Fibroblast of peridontal ligament (primary cell): ENCODE results near the gene KSR2.
"Not testable (repeated sequence)": the region's sequence is repeated elsewhere in the genome, so short reads cannot be mapped to it uniquely, and the experiment has no call there.

Experiments
- DNase-seq: peaks from one replicate; pipeline ENCODE4 v3.0.0-alpha.2; 2010; ENCODE audit errors: extremely low read depth

The KSR2 gene

DNA sequence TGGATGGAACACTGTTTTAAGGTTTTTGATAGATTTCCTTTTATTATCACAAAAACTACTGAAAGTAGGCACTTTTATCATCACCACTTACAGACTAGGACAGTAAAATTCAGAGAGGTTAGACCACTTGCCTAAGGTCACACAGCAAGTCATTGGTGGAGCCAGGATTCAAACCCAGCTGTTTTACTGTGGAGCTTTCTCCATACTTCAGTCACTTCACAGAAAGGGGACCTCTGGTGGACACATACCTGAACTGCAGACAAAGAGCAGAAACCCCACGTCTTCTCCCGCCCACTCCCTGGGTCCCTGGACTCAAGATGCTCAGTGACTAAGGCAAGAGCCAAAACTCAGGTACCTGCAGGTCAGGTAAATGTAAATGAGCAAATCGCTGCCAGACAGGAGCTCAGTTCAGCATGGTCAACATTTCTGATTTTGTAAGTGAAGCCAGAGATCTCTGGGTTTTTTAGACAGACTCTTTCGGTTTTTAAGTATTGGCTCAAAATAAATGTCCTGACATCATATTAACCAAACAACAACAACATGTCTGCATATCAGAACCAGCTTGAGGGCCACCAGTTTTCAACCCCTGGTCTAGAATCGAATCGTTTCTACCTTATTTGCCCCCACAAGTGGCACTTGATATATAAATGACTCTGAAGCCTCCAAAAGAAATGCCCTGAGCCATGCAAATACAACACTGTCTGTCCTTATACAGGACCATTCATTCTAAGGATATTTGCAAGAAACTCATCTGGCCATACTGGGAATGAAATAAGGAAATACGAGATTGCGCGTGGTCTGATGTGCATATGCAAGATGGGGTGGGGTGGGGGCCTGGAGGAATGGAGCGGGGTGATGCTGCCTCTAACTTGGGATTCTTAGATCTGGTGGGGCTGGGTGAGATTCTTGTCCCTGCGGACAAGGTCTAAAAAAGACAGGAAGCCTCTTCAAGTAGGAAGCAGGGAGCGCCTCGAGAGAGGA is 110.9 kb downstream of the KSR2 start:
- DNase-seq: peak; percentile 42

DNA sequence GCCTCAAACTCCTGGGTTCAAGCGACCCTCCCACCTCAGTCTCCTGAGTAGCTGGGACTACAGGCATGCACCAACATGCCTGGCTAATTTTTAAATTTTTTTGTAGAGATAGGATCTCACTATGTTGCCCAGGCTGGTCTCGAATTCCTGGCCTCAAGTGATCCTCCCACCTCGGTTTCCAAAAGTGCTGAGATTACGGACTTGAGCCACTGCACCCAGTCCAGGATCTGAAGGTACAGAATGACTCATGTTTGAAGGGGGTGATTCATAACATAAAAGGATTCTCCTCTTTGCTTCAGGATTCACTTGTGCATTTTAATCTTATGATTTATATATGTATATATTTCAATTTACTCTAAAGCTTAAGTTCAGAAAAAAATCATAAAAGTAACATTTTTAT is 111.7 kb downstream of the KSR2 start:
- not testable (repeated sequence) for DNase-seq

DNA sequence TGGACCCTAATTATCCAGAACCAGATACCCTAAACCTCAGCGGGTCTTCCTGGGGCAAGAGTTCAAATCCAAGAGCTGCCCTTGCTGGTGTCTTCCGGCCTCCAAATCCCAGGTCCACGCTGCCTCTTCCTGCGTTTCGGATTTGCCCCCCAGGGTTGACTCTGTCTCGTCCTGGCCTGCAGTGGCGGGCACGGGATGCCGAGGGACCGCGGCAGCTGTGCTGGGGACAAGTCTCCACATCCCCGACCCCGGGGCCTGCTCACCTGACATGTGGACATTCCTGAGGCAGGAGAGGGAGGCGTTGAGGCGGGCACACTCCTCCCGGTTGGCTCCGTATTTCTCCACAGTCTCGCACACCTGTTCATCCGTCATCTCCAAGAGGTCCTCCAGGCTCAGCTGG is 113.6 kb downstream of the KSR2 start:
- no peak for DNase-seq

DNA sequence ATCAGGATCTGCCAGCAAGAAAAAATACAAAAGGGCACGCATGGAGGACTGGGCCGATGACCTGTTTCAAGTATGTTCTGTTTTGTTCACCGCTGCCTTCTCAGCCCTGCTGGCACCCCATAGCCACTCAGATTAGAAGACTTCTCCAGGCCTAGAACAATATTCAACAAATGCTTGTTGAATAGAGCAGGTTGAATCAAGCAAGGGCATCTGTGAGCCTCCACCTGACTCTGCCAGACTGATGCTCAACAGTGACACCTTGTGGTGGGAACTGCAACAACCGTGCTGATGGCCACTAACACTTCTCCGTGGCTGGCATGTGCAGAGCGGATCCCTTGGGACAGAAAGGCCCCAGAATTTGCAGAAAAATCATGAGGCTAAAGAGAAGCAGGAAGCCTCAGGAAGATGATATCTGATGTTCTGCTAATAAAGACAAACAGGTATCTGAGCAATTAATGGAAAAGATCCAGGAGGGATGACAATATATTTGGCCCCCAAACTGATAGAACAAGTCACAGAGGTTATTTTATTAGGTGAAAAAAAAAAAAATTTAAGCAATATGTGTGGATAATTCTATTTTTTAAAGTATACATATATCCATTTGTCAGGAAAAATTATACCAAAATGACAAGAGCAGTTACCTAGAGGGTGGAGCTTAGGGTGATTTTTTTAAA is 114.3 kb downstream of the KSR2 start:
- peak; percentile 26 for DNase-seq

DNA sequence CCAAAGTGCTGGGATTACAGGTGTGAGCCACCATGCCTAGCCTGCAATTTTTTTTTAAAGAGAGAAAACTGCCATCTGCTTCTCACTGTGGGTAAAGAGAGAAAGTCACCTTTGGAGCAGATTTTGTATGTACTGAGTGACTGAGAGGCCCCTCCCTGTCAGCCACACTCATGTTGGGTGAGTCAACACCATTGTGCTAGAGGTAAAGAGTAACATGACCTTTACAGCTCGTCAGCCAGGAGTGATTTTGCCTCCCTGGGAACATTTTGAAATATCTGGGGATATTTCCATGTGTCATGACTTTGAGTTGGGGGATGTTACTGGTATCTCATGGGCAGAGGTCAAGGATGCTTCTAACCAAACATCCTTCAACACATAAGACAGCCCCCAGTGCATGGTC is 115.2 kb downstream of the KSR2 start:
- no peak for DNase-seq

DNA sequence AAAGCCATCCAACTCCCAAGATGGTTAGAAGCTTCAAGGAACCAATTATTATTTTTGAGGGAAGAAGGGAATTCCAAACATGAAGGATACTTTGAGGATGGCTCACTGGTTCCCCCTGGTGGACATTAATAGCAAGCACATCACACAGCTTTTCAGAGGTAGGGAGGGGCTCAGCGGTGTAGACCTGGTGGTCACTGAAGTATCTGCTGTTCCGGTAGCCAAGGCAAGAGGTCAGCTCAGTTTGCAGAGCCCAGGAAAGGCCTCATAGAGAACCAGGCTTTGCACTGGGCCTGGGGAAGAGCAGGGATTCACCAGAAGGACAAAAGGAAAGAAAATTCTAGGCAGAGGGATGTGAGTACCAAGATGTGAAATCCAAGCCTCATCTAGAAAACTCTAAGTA is 118.7 kb downstream of the KSR2 start:
- peak; percentile 57 for DNase-seq

DNA sequence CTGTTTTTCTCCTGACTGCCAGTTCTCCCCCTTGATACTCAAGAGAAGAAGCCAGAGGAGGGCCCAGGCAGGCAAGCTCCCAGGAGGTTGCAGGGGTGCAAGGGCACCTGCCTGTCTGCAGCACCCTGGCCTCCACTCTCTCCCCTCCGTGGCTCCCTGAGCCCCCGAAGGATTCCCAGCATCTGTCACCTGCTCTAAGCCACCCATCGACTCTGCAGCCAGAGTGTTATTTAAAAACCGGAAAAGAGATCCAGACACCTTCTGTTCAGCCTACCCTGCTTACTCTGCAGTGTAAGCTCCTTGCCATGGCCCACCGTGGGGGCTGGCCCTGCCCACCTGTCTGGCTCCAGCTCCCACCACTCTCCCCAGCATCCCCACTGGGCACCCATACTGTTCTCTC is 121.4 kb downstream of the KSR2 start:
- no peak for DNase-seq

DNA sequence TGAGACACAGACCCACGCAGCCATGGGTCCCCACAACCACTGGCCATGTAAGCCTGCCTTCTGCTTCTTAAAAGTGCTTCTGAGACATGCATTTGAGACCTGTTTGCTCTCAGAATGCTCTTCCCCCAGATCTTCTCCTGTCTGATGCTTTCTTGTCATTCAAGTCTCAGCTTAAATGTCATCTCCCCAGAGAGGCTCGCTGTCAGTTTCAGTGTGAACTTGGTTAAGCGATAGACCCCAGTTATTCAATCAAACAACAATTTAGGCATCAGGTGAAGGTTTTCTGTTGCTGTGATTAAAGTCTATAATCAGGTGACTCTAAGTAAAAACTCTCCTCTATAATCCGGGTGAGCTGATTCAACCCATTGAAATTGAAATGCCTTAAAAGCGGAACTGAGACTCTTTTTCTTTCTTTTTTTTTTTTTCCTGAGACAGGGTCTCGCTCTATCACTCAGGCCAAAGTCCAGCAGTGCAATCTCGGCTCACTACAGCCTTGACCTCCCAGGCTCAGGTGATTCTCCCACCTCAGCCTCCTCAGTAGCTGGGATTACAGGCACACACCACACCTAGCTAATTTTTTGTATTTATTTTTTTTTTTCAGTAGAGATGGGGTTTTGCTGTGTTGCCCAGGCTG is 123.4 kb downstream of the KSR2 start:
- DNase-seq: no peak

DNA sequence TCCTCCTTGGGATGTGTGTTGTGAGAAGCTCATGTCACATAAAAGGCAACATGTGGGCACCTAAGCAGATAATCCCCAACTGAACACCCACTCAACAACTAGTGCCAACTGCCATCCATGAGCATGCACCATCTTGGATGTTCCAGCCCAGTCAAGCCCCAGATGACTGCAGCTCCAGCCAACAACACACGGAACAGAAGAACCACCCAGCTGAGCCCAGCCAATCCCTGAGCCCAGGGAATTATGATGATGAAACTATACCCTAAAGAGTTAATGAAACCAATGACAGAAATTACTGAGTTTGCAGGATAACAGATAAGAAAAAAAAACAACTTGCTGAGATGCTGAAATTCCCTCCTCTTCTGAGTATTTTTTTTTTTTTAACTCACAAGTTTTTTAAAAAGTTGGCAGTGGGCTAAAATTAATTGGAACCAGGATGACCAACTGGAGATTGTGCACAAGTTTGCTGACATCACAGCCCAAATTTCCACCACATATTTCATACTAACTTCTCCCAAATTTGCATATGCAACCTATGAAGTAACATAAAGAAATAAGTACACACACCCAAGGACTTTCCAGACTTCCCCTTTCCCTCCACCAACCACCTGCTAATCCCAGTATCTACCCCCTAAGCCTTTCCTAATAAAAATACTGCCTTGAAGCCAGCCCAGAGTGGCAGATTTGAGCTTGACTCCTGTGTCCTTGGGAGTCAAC is 124.5 kb downstream of the KSR2 start:
- no peak for DNase-seq

DNA sequence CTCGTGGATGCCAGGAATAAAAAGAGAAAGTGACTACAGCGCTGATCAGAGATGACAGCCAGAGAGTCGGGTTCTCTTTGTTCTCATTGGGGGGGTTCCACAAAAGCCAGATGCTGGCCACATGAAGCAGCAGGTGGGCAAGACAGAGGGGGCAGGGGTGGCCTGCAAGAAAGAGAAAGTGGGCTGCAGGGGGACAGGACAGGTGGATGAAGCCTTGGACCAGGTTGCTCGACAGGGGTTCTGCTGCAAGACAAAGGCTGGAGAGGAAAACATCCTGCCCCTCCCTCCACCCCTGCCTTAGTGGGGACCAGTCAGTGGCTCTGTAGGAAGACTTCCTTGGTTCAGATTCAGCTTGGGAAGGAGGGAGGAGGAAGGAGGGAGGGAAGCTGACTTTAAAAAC is 126.2 kb downstream of the KSR2 start:
- no peak for DNase-seq

DNA sequence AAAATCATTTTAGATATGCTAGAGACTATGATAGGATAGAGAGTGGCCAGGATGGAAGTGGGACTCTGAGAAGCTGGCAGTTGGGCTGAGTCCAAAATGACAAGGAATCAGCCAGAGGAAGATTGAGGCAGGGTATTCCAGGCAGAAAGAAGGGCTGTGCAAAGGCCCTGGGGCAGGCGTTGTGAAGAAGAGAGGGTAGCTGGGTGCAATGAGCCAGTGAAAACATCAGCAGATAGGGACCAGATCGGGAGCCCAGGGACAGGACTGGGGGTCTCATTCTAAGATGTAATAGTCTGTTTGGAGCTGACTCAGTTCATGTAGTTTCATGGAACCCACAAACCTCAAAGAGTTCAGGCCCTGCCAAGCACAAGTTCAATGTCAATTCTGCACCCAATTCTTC is 126.6 kb downstream of the KSR2 start:
- no peak for DNase-seq

DNA sequence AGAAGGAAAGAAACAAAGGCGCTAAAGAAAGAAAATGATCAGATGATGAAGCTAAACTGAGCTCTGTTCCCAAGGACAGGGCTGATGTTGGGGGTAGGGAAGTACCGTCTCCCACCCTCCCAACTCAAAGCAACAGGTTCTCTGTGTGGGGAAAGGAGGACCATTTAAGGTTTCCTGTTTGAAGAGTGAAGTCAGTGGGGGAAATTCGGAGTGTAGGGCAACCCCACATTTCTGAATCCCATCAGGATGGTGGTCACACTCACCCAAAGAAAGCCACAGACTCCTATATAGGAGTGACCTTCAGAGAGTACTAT is 131.1 kb downstream of the KSR2 start:
- no peak for DNase-seq

DNA sequence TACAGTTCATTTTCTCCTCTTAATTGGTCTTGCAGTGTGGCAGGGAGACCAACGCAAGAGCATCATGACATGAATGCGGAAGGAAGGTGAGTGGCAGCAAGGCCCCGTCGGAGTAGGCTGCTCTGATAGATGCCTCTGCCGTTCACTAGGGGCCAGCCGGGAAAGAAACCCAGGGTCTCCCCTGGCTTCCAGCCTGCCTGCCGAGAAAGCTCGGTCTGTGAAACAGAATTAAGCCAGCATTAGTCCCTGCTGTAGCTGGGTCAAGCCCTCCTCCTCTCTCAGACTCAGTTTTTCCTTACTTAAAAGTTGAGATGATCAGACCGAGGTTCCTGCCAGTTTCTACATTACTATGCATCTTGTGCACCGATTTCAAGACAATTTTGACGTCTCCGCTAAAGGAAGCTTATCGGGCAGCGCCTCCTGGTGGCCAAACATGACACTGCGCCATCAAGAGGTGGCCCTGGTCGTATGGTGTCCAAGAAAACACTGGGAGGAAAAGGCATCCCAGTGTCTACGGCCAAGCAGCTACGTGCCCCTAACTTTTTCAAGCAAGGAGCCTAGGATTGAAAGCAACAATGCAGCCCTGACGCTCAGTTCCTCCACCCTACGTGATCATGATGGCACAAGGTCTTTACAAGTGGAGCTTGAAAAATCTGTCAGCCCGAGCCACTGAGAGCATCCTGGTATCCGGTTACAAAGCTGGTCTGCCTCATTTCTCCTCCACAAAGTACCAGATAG is 131.6 kb downstream of the KSR2 start:
- peak; percentile 81 for DNase-seq

DNA sequence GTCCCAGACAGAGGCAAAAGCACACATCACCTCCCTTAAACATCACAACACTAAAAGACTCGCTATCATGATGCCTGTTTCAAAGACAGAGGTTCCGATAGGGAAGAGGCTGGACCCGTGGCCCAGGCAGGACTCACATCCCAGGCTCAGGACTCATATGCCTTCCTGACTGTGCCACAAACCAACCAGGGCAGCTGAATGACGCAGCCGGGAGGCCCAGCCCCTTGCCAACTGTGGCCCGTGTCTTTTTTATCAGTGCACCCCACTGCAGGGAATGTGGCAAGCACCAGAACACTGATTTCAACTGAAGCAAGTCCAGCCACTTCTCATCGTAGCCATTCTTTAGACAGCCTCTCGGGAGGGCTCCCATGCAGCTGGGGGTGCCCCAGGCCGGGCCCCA is 132.3 kb downstream of the KSR2 start:
- DNase-seq: no peak

DNA sequence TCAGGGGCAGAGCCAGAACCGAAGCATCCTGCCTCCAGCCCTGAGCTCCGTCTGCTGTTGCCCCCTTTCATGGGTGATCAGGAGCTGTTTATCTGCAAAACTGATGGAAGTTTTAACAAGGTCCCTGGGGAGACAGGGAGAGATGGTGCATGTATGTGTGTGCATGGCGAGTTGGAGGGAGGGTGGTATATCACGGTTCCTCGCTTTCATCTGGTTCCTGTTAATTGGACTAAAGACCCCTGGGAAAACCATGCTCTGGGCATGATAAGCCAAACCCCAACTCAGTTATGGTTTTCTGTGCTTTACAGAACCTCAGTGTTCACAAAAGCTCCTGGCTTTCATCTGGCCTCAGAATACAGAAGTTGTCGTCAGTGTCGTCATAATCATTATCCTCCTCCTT is 133.6 kb downstream of the KSR2 start:
- DNase-seq: no peak

DNA sequence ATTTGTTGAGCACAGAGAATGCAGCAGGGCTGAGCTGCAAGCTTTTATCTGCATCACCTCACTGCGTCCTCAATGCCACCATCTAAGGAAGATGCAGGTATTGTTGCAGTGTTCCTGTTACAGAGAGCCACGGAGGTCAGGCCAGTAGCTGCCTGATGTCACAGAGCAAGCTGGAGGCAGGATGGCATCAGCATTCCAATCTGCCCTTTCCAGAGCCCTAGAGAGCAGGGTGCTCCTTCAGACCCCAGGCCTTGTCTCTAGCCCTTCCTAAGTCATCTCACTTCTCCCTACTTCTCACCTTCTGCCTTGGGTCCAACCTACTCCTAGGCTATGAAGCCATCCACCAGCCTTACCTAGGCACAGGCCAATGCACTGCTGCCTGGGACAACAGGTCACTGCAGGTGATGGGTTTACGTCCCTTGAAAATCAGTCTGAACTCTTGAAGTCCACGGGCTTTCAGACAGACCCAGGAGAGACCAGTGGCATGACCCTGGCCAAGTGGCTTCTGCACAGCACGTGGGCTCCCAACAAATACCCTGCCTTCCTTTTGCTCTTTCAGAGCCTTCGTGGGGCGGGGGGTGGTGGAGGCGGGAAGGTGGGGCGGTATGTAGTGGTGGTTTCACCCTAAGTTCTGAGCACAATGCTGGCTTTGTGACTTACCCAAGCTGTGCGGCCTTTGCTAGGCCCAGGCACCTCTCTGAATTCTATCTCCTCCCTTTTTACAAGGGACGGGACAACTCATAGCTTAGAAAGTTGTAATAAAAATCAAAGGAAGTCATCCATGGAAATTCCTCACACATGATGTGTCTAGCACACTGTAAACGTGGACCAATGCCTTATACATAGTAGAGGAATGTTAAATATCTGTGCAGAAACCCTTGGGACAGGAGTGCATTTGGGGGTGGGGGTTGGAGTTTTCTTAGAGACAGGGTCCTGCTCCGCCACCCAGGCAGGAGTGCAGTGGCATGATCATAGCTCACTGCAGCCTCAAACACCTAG is 136.0 kb downstream of the KSR2 start:
- DNase-seq: peak; percentile 51

DNA sequence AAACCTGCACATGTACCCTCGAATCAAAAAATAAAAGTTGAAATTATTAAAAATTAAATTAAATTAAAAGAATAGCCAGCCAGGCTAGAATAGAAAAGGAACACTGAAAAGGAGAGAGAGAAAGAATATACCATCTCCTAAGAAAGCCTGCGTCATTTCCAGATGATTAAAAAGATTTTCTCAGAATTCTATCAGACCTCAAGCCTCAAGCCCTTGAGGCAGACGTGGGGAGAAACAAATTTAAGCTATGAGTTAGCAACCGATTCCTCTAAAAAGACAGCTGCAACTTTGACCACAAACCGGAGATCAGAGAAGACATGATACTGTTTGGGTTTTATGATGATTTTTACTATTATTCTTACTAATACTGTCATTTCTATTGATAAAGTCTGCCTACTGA is 138.3 kb downstream of the KSR2 start:
- peak; percentile 73 for DNase-seq

DNA sequence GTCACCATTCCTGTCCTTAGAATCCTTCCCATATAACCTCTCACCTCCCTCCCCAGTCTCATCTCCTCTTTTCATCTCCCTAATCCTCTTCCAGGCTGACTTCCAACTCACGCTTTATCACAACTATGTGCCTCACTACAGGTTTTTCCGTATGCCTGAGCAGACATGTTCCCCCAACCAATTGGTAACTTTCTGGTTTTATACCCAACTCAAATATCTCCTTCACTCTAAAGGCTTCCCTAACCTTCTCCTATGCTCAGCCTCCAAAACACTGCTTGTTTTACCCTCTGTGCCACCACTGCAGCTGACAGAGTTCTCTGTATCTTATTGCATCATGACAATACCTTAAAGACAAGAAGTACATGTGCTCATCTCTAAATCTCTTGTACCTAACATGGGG is 139.7 kb downstream of the KSR2 start:
- DNase-seq: no peak

DNA sequence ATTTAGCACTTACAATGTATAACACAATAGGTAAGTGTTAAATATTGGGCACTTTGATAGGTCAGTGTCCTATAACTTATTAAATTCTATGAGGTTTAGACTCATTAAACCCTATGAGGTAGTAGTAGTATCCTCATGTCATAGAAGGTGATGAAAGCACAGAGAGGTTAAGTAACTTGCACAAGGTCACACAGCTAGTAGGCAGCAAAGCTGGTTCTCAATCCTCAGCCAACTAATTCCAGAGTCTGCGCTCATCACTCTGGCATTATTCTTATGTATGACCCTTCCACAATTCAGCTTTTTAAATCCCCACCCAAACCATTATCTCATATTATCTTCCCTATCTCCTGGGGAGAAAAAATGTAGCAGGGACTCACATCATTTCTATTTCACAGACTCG is 141.1 kb downstream of the KSR2 start:
- no peak for DNase-seq

DNA sequence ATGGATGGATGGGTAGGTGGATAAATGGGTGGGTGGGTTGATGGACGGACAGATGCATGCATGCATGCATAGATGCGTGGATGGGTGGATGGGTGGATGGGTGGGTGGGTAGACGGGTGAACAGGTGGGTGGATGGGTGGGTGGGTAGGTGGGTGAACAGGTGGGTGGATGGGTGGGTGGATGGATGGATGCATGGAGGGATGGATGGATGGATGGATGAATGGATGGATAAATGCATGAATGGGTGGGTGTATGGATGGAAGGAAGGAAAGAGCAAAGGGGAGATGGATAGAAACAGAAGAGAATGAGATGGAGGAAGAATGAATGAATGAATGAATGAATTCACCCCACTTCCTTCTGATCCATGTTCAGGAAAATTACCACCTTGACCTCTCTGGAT is 143.0 kb downstream of the KSR2 start:
- no peak for DNase-seq
